Hematopoietic multipotent progenitor cell treated with erythropoietin and hydrocortisone succinate and interleukin-3 and kit ligand, for 17 days (in vitro differentiated cells): ENCODE results near the gene DLG2.
"Not testable (repeated sequence)": the region's sequence is repeated elsewhere in the genome, so short reads cannot be mapped to it uniquely, and the experiment has no call there.

ENCODE experiments used
- DNase-seq: peaks from one replicate; pipeline ENCODE4 v3.0.0-alpha.2; 2015; ENCODE audit warnings: low spot score

DLG2 gene

GRCh38 chr11:84355911-84356310 is 1271.2 kb downstream of the DLG2 start:
- no peak for DNase-seq

- DNase-seq = no peak
Observed at GRCh38 chr11:84345597-84345996, 1281.5 kb downstream of the DLG2 start.

GRCh38 chr11:84345027-84345426 is 1282.1 kb downstream of the DLG2 start:
- no peak for DNase-seq

- no peak for DNase-seq
Observed at GRCh38 chr11:84339796-84340195, 1287.3 kb downstream of the DLG2 start.

GRCh38 chr11:84333221-84333620 is 1293.9 kb downstream of the DLG2 start:
- DNase-seq = no peak

- no peak for DNase-seq
Observed at GRCh38 chr11:84322211-84322610, 1304.9 kb downstream of the DLG2 start.

- DNase-seq = no peak
Observed at GRCh38 chr11:84319863-84320262, 1307.3 kb downstream of the DLG2 start.

DNA sequence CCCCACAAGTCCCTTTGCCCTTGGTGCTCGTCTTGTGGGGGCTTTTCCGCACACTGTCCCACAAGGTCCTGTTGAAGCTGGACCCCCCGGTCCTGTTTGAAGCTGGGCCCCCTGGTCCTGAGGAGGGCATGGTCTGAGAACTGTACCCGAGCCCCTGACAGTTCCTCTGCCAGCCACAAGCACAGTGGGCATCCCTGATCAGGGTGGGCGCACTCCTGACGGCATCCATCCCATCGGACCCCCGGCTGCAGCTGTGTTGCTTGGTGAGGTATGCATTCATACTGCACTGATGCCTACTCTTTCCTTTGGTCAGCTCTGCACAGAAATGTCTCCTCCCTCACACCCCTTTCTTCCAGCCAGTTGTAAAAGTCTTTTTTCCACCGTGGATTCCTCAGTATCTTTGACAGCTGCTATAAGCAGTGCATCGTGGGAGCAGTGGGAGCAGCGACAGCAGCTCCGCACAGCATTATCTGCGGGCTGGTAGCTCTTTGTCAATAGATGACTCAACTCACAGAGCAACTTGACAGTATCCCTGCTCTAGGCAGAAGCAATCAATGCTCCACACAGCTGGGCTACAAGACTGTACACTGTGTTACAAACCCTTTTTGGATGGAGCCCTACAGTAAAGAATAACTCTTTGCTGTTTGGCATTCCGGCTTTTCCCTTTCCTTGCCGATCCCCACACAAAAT is 1310.1 kb downstream of the DLG2 start:
- no peak for DNase-seq

- DNase-seq = no peak
Observed at GRCh38 chr11:84313830-84314359, 1313.2 kb downstream of the DLG2 start.

- DNase-seq = no peak
Observed at GRCh38 chr11:84310268-84310667, 1316.9 kb downstream of the DLG2 start.

DNA sequence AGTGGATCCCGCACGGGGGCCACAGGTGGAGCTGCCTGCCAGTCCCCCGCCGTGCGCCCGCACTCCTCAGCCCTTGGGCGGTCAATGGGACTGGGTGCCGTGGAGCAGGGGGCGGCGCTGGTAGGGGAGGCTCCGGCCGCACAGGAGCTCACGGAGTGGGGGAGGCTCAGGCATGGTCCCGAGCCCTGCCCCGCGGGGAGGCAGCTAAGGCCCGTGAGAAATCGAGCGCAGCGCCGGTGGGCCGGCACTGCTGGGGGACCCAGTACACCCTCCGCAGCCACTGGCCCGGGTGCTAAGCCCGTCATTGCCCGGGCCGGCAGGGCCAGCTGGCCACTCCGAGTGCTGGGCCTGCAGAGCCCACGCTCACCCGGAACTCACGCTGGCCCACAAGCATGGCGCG is 1318.7 kb downstream of the DLG2 start:
- not testable (repeated sequence) for DNase-seq

DNA sequence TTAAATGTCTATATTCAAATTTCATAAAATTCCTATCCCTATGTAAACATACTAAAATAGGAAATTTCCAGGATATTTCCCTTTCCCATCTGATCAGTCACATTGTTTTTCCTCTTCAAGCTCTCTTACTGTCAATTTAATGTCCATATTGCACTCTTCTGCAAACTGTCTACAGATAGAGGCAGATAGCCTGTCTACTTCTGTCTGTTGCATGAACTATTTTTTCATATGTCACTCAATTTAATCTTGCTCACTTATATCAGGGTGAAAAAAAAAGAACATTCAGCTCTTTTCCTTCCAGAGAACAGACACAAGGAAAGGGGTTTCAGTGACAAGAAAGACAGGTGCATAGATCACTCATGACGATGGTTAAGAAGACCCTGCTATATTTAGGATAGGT is 1327.1 kb downstream of the DLG2 start:
- no peak for DNase-seq

- DNase-seq = no peak
Observed at GRCh38 chr11:84297570-84297969, 1329.6 kb downstream of the DLG2 start.

DNA sequence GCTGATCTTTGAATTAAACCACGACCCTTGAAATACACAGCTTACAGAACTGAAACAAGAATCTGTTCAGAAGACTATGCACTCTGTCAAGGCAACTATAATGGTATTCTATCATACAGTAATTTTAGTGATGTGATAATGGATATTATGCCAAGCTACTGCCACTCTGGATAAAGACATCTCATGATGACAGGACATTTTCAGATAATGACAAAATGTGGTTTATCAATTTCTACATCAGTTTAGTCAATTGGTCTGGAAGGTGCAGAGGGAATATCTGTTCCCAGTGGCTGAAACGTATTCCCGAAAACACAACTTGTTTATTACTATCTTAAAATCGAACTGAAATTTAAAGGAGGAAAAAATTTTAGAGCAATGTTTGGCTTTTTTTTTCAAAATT is 1331.3 kb downstream of the DLG2 start:
- no peak for DNase-seq

DNA sequence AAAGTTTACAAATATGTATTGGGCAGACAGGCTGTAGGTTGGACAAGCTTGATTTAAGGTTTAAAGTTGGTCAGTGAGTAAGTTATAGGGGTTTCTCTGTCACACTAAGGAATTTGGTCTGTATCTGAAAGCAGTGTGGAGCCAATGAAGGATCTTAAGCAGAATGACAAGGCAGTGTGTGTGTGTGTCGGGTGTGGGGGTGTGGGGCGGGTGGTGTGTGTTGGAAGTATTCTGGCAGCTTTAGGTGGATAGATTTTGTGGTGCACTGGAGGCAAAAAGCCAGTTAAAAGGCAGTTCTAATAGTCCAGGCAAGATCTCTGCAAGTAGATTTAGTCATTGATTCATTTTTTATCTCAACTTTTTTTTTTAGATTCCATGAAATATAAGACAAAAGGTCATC is 1334.2 kb downstream of the DLG2 start:
- DNase-seq = no peak

GRCh38 chr11:84292006-84292405 is 1335.1 kb downstream of the DLG2 start:
- DNase-seq = no peak

DNA sequence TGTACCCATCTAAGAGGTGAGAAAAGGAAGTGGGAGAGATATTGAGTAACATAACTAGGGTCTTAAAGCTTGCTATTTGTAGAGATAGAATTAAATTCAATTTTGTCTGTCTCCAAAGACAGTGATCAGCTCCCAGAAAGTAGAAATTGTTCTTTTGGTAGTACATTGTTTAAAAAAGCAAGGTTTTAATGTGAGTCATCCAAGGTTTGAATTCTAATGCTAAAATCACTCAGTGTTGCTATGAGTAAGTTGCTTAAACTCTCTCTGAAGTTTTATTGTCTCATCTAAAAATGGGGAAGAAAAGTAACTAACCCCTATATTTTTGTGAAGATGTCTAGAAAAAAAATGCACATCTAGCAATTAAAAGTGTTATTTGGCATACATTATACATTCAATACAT is 1336.5 kb downstream of the DLG2 start:
- DNase-seq = no peak

DNA sequence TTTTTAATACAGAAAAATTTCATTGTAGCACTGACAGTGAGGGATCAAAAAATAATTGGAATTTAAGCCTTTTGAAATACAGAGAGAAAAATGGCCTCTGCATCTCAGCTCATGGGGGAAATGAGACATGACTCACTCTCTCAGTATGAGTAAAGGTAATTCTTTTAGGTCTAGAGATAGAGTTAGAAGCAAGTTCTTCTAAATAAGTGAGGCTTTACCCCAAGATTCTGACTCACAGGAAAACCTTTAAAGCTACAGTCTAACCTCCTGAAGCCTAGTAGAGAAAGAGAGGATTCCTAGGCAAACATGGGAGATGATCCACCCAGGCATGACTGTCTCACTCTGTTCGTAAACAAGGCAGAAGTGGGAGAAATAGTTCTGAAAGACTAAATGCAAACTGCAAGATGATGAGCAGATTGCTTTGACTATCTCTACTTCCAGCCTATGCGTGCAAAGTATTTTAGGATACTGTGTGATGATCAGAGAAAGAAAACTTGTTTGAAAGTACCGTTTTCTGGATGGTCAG is 1337.7 kb downstream of the DLG2 start:
- no peak for DNase-seq

DNA sequence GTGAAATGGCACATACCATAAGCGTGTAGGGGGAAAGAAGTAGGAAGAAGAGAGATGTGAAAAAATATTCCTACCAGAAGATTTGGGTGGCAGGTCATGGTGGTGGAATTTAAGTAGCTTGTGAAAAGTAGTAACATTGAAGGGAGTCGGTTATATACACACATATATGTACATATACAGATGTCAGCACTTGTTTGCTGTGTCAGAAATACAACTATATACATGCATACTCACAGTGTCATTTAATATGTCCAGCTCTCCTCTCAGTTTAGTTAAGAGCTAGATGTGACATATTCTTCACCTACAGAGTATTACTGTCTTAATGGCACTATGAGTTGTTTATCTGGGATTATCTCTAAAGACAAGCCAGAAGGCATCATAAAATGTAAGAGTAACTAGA is 1353.6 kb downstream of the DLG2 start:
- DNase-seq = no peak

DNA sequence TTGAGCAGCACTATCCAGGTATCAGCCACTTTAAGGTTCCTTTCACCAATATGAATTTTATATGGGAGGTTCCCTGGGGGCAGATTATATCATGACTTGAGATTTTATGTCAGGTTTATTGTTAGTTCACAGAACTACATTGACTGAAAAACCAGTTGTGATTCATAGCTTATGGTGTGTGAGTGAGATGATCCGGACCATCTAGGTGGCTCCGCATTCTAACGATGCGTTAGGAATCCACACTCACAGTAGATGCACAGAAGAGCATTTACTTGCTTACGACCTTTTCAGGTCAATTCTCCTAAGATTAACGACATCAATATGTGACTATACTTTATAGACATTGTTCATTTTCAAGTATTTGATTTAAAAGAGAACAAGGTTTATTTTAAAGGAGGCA is 1356.7 kb downstream of the DLG2 start:
- no peak for DNase-seq

DNA sequence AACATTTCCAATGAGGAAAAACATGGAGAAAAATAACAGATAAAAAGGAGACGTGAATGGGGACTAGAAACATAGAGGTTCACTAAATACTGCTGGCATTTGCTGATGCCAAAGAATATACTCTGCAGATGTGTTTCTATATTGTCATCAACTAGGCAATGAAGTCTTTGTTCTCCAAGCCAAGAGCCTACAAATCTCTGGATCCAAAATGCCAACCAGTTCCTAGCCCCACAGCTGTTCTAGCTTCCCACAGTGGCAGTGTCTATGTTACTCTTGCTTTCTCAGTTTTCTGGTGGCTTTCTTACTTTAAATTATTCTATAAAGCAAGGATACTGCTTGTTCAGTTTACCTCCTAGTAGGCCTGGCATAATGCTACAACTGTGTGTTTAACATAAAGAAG is 1363.1 kb downstream of the DLG2 start:
- no peak for DNase-seq

DNA sequence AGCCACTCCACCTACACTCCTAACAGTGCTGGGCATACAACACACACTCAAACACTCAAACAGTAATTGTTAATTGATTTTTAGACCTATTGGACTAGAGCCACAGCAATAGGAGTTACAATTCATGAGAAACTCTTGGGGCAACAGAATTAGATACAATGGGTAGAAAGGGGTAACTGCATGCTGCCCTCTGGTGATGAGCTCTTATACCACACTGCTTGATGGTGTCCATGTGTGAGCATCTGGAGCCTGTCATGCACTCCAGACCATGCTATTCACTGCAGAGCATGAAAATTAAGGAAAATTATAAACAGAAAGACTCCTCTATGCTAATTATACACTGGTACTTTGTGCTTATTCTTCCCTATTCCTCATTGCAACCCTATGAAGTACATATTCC is 1365.4 kb downstream of the DLG2 start:
- DNase-seq = no peak

DNA sequence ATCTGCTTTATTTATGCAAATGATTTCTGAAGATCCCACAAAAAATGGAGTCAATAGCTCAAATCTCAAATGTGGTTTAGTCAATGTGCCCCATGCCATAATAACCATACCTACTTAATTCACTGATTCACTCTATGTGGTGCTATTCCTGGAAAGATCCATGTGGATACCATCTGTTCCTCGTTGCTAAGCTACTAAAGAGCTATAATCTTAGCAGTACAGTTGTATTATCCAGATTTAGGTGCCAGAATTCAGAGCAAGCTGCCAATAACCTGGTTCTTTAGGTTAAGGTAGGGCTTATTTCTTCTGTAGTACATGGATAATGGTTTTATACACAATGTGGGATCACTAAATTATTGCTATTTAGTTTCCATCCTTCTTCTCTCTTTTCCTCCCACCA is 1366.3 kb downstream of the DLG2 start:
- DNase-seq = no peak

GRCh38 chr11:84256618-84257017 is 1370.5 kb downstream of the DLG2 start:
- DNase-seq = no peak
